CD8-positive, alpha-beta memory T cell (primary cell): Measurements from ENCODE around the gene TUBB2A. TPM values are rescaled to one million over a fixed set of nuclear protein-coding genes. Genes with fewer than 3 reads are reported as not detected.
"Not testable (repeated sequence)": the region's sequence is repeated elsewhere in the genome, so short reads cannot be mapped to it uniquely, and the experiment has no call there.

Experiments
- CTCF ChIA-PET: fragments of 350-600 bp; sonication (Branson Sonifier 250); formaldehyde crosslinking; loops from one replicate; lab custom pipeline; 2021; ENCODE audit warnings: antibody characterized with exemption; lab: Charles Lee
- POLR2A ChIA-PET: fragments of 350-600 bp; sonication (Branson Sonifier 250); formaldehyde crosslinking; loops from one replicate; lab custom pipeline; 2021; ENCODE audit warnings: antibody characterized with exemption; lab: Charles Lee
- DNase-seq, 5 donors: peaks; one replicate each; pipeline versions ENCODE4 v3.0.0 to v3.0.0-alpha.2; 2020 to 2022; ENCODE audit warnings: mixed read lengths in 1 of 5
- H3K27ac ChIP-seq: one replicate; pipeline ENCODE4 v1.7.0; 2013; ENCODE audit warnings: low read depth, mild to moderate bottlenecking, low read length, moderate library complexity
- H3K27me3 ChIP-seq: 2 replicates; pipeline ENCODE4 v1.7.0; 2013; ENCODE audit warnings: low read length, mild to moderate bottlenecking; ENCODE audit not compliant: insufficient read depth, poor library complexity, severe bottlenecking
- H3K36me3 ChIP-seq: 2 replicates; pipeline ENCODE4 v1.7.0; 2013; ENCODE audit warnings: mild to moderate bottlenecking, low read length, moderate library complexity; ENCODE audit not compliant: insufficient read depth
- H3K4me1 ChIP-seq: 2 replicates; pipeline ENCODE4 v1.7.0; 2013; ENCODE audit warnings: mild to moderate bottlenecking, low read length, moderate library complexity; ENCODE audit not compliant: insufficient read depth
- H3K4me3 ChIP-seq: 2 replicates; pipeline ENCODE4 v1.7.0; 2013; ENCODE audit warnings: mild to moderate bottlenecking, low read length
- H3K9me3 ChIP-seq: 2 replicates; pipeline ENCODE4 v1.7.0; 2013; ENCODE audit warnings: mild to moderate bottlenecking, low read length
- H3K27ac Mint-ChIP-seq, 8 donors: one replicate each; pipeline ENCODE4 v1.8.0; 2020 to 2021; ENCODE audit warnings: mixed read lengths in 8 of 8, mild to moderate bottlenecking in 6 of 8, inconsistent platforms in 3 of 8, moderate library complexity in 3 of 8
- H3K27me3 Mint-ChIP-seq, 2 donors: one replicate each; pipeline ENCODE4 v1.8.0; 2020 to 2021; ENCODE audit warnings: mixed read lengths in 2 of 2, mild to moderate bottlenecking in 1 of 2, moderate library complexity in 1 of 2
- H3K36me3 Mint-ChIP-seq, 3 donors: one replicate each; pipeline ENCODE4 v1.8.0; 2020 to 2021; ENCODE audit warnings: mixed read lengths in 3 of 3, inconsistent platforms in 1 of 3, mild to moderate bottlenecking in 1 of 3
- H3K4me1 Mint-ChIP-seq, 3 donors: one replicate each; pipeline ENCODE4 v1.8.0; 2020 to 2021; ENCODE audit warnings: mixed read lengths in 3 of 3, inconsistent platforms in 1 of 3, mild to moderate bottlenecking in 1 of 3
- H3K4me3 Mint-ChIP-seq, 7 donors: one replicate each; pipeline ENCODE4 v1.8.0; 2020 to 2021; ENCODE audit warnings: mixed read lengths in 7 of 7, mild to moderate bottlenecking in 6 of 7, moderate library complexity in 4 of 7, inconsistent platforms in 2 of 7
- H3K9me3 Mint-ChIP-seq, 5 donors: one replicate each; pipeline ENCODE4 v1.8.0; 2020 to 2022; ENCODE audit warnings: mixed read lengths in 5 of 5, mild to moderate bottlenecking in 3 of 5, moderate library complexity in 2 of 5, inconsistent platforms in 1 of 5
- polyA plus RNA-seq: library from polyadenylated mRNA; unstranded; fragments of 300-500 nt; fragmentation: Illumina TruSeq; gene quantifications from one replicate; pipeline ENCODE4 v1.2.3, GENCODE V29; 2021
- total RNA-seq, 2 experiments: library from RNA; stranded (reverse); gene quantifications; one replicate each; pipeline ENCODE4 v1.2.3, GENCODE V29; 2021

Gene TUBB2A
- total and polyA plus RNA-seq, 3 experiments from 2014 or later: 3.5 to 7.3 (median 3.9) TPM

GRCh38 chr6:3143158-3143557, 14.2 kb downstream of the TUBB2A start:
- POLR2A ChIA-PET: no interaction called here

GRCh38 chr6:3142536-3142935, 14.8 kb downstream of the TUBB2A start:
- H3K4me1 ChIP-seq: no peaks in the 10 kb centered on the region
- no peak overlapping the region for H3K4me3 Mint-ChIP-seq

More at GRCh38 chr6:3143158-3143557, 14.2 kb downstream of the TUBB2A start:
- Mint-ChIP-seq H3K27ac (peak overlapping the region in 1 of 8 donors; percentile 11), H3K36me3 (peaks cover 7 to 43% (median 15%) of the 10 kb centered on the region in 3 donors), H3K9me3 (no peaks in the 10 kb centered on the region), H3K4me1 (peaks cover 0 to 4% (median 0%) of the 10 kb centered on the region in 3 donors), H3K27me3 (no peaks in the 10 kb centered on the region), H3K4me3 (no peak overlapping the region)
- no peak overlapping the region for H3K4me3 ChIP-seq
- no peak overlapping the region for H3K27ac ChIP-seq
- CTCF ChIA-PET: interaction anchor here (1.3 to 1.4 kb wide), 2 partner anchors 14 to 17 kb away, joined by 3 read pairs; partner anchors contain the start of gene TUBB2A
- H3K27me3 ChIP-seq: no peaks in the 10 kb centered on the region
- H3K36me3 ChIP-seq: no peaks in the 10 kb centered on the region
- H3K4me1 ChIP-seq: no peaks in the 10 kb centered on the region
- no peaks in the 10 kb centered on the region for H3K9me3 ChIP-seq
- no peak for DNase-seq

GRCh38 chr6:3140201-3140600, 17.1 kb downstream of the TUBB2A start:
- Mint-ChIP-seq H3K27ac (no peak overlapping the region), H3K27me3 (no peaks in the 10 kb centered on the region), H3K36me3 (peaks cover 8 to 62% (median 24%) of the 10 kb centered on the region in 3 donors), H3K4me1 (peaks cover 0 to 4% (median 0%) of the 10 kb centered on the region in 3 donors), H3K4me3 (no peak overlapping the region), H3K9me3 (no peaks in the 10 kb centered on the region)
- CTCF ChIA-PET: interaction anchor here (2.4 kb wide), 1 partner anchor 9 kb away, joined by 5 read pairs; no protein-coding TSS in a partner anchor
- DNase-seq: no peak
- Histone ChIP-seq H3K4me1 (no peaks in the 10 kb centered on the region), H3K36me3 (peaks cover 4% of the 10 kb centered on the region), H3K27me3 (no peaks in the 10 kb centered on the region), H3K27ac (no peak overlapping the region), H3K9me3 (no peaks in the 10 kb centered on the region), H3K4me3 (no peak overlapping the region)
- POLR2A ChIA-PET: no interaction called here

More at GRCh38 chr6:3142536-3142935, 14.8 kb downstream of the TUBB2A start:
- no peaks in the 10 kb centered on the region for H3K36me3 ChIP-seq
- DNase-seq: no peak
- Mint-ChIP-seq H3K36me3 (peaks cover 9 to 48% (median 19%) of the 10 kb centered on the region in 3 donors), H3K9me3 (no peaks in the 10 kb centered on the region), H3K27ac (peak overlapping the region in 1 of 8 donors; percentile 11), H3K4me1 (peaks cover 0 to 4% (median 0%) of the 10 kb centered on the region in 3 donors), H3K27me3 (no peaks in the 10 kb centered on the region)
- H3K9me3 ChIP-seq: no peaks in the 10 kb centered on the region
- no peak overlapping the region for H3K4me3 ChIP-seq
- H3K27ac ChIP-seq: no peak overlapping the region
- ChIA-PET CTCF (interaction anchor here (1.3 to 1.4 kb wide), 2 partner anchors 15 to 17 kb away, joined by 3 read pairs; partner anchors contain the start of gene TUBB2A), POLR2A (no interaction called here)
- H3K27me3 ChIP-seq: no peaks in the 10 kb centered on the region

- no peaks in the 10 kb centered on the region for H3K9me3 ChIP-seq
- H3K4me3 ChIP-seq: no peak overlapping the region
- Mint-ChIP-seq H3K4me3 (no peak overlapping the region), H3K36me3 (peaks cover 8 to 61% (median 24%) of the 10 kb centered on the region in 3 donors), H3K4me1 (no peaks in the 10 kb centered on the region), H3K27me3 (no peaks in the 10 kb centered on the region), H3K27ac (peak overlapping the region in 1 of 8 donors; percentile 2), H3K9me3 (no peaks in the 10 kb centered on the region)
- no peaks in the 10 kb centered on the region for H3K4me1 ChIP-seq
- no peak for DNase-seq
- peaks cover 4% of the 10 kb centered on the region for H3K36me3 ChIP-seq
- no peak overlapping the region for H3K27ac ChIP-seq
- CTCF ChIA-PET: interaction anchor here (1.0 to 2.4 kb wide), 2 partner anchors 9 to 112 kb away, joined by 3 to 5 read pairs; no protein-coding TSS in a partner anchor
- H3K27me3 ChIP-seq: no peaks in the 10 kb centered on the region
- POLR2A ChIA-PET: no interaction called here
These were observed 18.0 kb downstream of the TUBB2A start for GRCh38 chr6:3139090-3139903.

GRCh38 chr6:3138341-3138740, 19.0 kb downstream of the TUBB2A start:
- POLR2A ChIA-PET: no interaction called here

DNA sequence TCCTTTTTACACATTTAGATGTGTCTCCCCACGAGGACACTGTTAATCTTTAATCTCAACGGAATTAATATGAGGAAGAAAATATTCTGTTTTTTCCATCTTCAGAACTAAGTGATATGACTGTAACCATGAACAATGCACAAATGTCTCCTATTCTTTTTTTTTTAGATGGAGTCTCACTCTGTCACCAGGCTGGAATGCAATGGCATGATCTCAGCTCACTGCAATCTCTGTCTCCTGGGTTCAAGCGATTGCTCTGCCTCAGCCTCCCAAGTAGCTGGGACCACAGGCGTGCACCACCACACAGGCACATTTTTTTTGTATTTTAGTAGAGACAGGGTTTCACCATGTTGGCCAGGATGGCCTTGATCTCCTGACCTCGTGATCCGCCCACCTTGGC, 19.5 kb downstream of the TUBB2A start:
- Mint-ChIP-seq H3K27ac (peak overlapping the region in 1 of 8 donors; percentile 34), H3K36me3 (peaks cover 14 to 61% (median 22%) of the 10 kb centered on the region in 3 donors)
- H3K36me3 ChIP-seq, H3K4me3 ChIP-seq, H3K9me3 ChIP-seq, H3K27ac ChIP-seq, CTCF ChIA-PET, DNase-seq, H3K4me1 Mint-ChIP-seq, H3K4me1 ChIP-seq, H3K4me3 Mint-ChIP-seq, H3K27me3 Mint-ChIP-seq, POLR2A ChIA-PET, H3K27me3 ChIP-seq, H3K9me3 Mint-ChIP-seq: not testable (repeated sequence)

More at GRCh38 chr6:3138341-3138740, 19.0 kb downstream of the TUBB2A start:
- Histone ChIP-seq H3K9me3 (no peaks in the 10 kb centered on the region), H3K27ac (no peak overlapping the region), H3K36me3 (peaks cover 4% of the 10 kb centered on the region), H3K4me1 (no peaks in the 10 kb centered on the region), H3K27me3 (no peaks in the 10 kb centered on the region), H3K4me3 (no peak overlapping the region)
- Mint-ChIP-seq H3K27me3 (no peaks in the 10 kb centered on the region), H3K4me1 (no peaks in the 10 kb centered on the region), H3K4me3 (no peak overlapping the region), H3K27ac (no peak overlapping the region), H3K9me3 (no peaks in the 10 kb centered on the region), H3K36me3 (peaks cover 14 to 63% (median 22%) of the 10 kb centered on the region in 3 donors)
- no peak for DNase-seq
- CTCF ChIA-PET: interaction anchor here (1.0 to 2.4 kb wide), 2 partner anchors 10 to 113 kb away, joined by 3 to 5 read pairs; no protein-coding TSS in a partner anchor

DNA sequence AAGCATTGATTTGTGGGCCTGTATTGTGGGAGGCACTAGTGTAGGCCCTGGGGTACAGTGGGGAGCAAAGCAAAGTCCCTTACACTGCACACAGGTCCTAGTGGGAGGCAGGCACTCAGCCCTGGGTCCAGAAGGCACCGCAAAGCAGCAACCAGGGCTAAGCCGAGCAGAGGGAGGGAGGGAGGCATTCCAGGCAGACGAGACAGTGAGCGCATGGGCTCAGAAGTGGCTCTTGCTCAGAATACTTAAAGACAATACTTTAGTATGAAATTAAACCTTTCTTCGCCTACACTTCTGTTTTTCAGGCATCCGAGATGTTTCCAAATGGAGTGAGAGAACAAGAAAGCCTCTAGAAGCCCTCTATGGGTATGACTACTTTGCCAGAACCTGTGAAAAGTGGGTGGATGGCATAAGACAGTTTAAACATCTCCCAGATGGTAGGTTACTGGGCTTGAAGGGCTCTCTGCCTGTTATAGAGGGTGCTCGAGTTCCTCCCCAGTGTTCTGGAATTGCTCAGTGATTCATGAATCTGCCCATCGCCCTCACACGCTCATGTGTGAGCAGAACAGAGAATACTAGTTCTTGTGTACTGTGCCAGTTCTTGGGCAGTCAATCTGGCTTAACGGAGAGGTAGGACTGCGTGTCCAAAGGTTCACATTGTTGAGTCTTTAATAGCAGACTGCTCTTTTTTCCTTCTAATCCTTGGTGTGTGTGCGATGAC, 20.1 kb downstream of the TUBB2A start:
- DNase-seq: no peak
- Histone ChIP-seq H3K4me3 (no peak overlapping the region), H3K9me3 (no peaks in the 10 kb centered on the region), H3K27ac (no peak overlapping the region), H3K27me3 (no peaks in the 10 kb centered on the region), H3K36me3 (peaks cover 4% of the 10 kb centered on the region), H3K4me1 (no peaks in the 10 kb centered on the region)
- Mint-ChIP-seq H3K27me3 (no peaks in the 10 kb centered on the region), H3K4me1 (no peaks in the 10 kb centered on the region), H3K36me3 (peaks cover 14 to 61% (median 22%) of the 10 kb centered on the region in 3 donors), H3K9me3 (no peaks in the 10 kb centered on the region), H3K27ac (peak overlapping the region in 2 of 8 donors; percentile 34 to 47), H3K4me3 (no peak overlapping the region)
- POLR2A ChIA-PET: no interaction called here
- CTCF ChIA-PET: no interaction called here
